Esophagus squamous epithelium (tissue), 5 donors: ENCODE measurements around the gene NISCH. TPM values are rescaled to one million over a fixed set of nuclear protein-coding genes. Genes with fewer than 3 reads are reported as not detected.

Experiments
- DNase-seq: peaks from one replicate; lab custom pipeline; 2025; lab: John Stamatoyannopoulos, UW
- H3K27ac ChIP-seq, 4 donors: fragments of 200-600 bp; sonication (generic); one replicate each; pipeline ENCODE4 v1.5.1; 2016 to 2019; ENCODE audit warnings: mild to moderate bottlenecking in 1 of 4
- H3K27me3 ChIP-seq, 4 donors: fragments of 200-600 bp; sonication (generic); 1 replicate in 3 of 4; 2 replicates in 1 of 4; pipeline versions ENCODE4 v1.5.1 to v1.6.0; 2017 to 2021; ENCODE audit warnings: antibody characterized with exemption in 1 of 4
- H3K36me3 ChIP-seq, 3 donors: fragments of 200-600 bp; sonication (generic); one replicate each; pipeline ENCODE4 v1.5.1; 2016 to 2019
- H3K4me1 ChIP-seq, 3 donors: fragments of 200-600 bp; sonication (generic); one replicate each; pipeline ENCODE4 v1.5.1; 2017 to 2019
- H3K4me3 ChIP-seq, 4 donors: fragments of 200-600 bp; sonication (generic); 1 replicate in 3 of 4; 2 replicates in 1 of 4; pipeline ENCODE4 v1.5.1; 2016 to 2019; ENCODE audit warnings: mild to moderate bottlenecking in 2 of 4, moderate library complexity in 1 of 4
- H3K9me3 ChIP-seq, 3 donors: fragments of 200-600 bp; sonication (generic); one replicate each; pipeline ENCODE4 v1.5.1; 2016 to 2019
- POLR2A ChIP-seq, 4 donors: fragments of 450-650 bp; IDR thresholded peaks; one replicate each; pipeline ENCODE4 v1.6.1; 2017; ENCODE audit warnings: antibody characterized with exemption in 4 of 4, mild to moderate bottlenecking in 4 of 4, moderate library complexity in 3 of 4
- WGBS, 2 donors: methylation state at CpG; one replicate each; pipeline ENCODE4 v1.1.5; 2018; 5-methylcytosine and 5-hydroxymethylcytosine counted together
- intact Hi-C: fragments of 100-400 bp; cut with DNase I; formaldehyde crosslinking; loops from one replicate; pipeline ENCODE4 v1.15.0; 2022
- total RNA-seq, 4 donors: library from RNA; depleted of rRNA; stranded (reverse); fragments of >200 nt; gene quantifications; one replicate each; pipeline ENCODE4 v1.1.0, GENCODE V29; 2016
- TF ChIP-seq, protein P1 (sequence below), 6 experiments: fragments of 450-650 bp in 4 of 6; fragments of 200-600 bp in 2 of 6; sonication (generic) in 2 of 6; IDR thresholded peaks; one replicate each; pipeline ENCODE4 v1.5.1; 2016 to 2019; ENCODE audit warnings: antibody characterized with exemption in 6 of 6, mild to moderate bottlenecking in 4 of 6, moderate library complexity in 4 of 6
- donor health status: DM: yes; HTN: yes; CAD: no.

The NISCH gene
- total RNA-seq, 4 donors from 2014 or later = 33.6 to 82.2 (median 40.6) TPM

DNA sequence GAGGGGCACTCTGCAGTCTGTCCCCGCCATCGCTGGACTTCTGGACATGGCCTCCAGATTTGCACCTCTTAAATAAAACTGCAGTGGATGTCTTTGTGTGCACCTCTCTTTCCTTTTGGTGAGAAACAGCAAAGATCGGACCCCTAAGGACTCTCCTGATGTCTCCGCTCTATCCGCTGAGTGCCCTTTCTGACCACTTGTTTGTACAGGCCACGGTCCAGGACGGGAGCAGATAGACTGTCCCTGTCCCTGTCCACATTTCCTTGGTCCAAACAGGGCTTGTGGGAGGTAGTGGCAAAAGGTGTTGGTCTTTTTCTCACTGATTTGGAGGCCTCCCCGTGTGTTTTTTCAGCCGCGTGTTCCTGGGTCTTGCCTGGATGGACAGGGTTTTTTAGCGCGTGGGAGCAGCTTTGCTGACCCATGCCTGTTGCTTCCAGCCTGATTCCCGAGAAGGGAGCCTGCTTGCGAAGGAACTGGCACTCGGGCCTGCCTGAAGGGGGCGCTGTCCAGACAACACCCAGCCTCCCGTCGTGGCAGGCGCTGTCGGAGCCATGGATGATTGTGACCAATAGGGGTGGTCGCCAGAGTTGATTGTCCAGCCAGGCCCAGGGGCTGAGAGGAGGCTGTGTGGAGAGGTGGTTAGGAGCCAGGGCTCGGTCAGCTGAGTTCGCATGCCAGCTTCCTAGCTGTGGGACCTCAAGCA lies 26.6 kb downstream of the NISCH start:
- no peaks in the 10 kb centered on the region for H3K27me3 ChIP-seq
- H3K4me1 ChIP-seq = peaks cover 23 to 46% (median 29%) of the 10 kb centered on the region in 3 donors
- H3K36me3 ChIP-seq = peaks cover 41 to 84% (median 59%) of the 10 kb centered on the region in 3 donors
- no peak for DNase-seq
- H3K4me3 ChIP-seq = no peak overlapping the region
- intact Hi-C loops = loop anchor here (5.0 kb wide), 1 partner anchor 50 kb away; the partner anchor contains the start of gene NT5DC2
- WGBS, 2 donors = 83 to 97% methylated on average over 8 to 16 of the region's 23 CpGs
- H3K27ac ChIP-seq = peak overlapping the region in 2 of 4 donors; percentile 74 to 86
- H3K9me3 ChIP-seq = no peaks in the 10 kb centered on the region
- TF ChIP-seq POLR2A (IDR thresholded peaks at IDR 0.05) = no peak
- TF ChIP-seq, protein P1, sequence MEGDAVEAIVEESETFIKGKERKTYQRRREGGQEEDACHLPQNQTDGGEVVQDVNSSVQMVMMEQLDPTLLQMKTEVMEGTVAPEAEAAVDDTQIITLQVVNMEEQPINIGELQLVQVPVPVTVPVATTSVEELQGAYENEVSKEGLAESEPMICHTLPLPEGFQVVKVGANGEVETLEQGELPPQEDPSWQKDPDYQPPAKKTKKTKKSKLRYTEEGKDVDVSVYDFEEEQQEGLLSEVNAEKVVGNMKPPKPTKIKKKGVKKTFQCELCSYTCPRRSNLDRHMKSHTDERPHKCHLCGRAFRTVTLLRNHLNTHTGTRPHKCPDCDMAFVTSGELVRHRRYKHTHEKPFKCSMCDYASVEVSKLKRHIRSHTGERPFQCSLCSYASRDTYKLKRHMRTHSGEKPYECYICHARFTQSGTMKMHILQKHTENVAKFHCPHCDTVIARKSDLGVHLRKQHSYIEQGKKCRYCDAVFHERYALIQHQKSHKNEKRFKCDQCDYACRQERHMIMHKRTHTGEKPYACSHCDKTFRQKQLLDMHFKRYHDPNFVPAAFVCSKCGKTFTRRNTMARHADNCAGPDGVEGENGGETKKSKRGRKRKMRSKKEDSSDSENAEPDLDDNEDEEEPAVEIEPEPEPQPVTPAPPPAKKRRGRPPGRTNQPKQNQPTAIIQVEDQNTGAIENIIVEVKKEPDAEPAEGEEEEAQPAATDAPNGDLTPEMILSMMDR (IDR thresholded peaks at IDR 0.05) = peak in 3 of 6 experiments; percentile 22 to 38 (median 36)

DNA sequence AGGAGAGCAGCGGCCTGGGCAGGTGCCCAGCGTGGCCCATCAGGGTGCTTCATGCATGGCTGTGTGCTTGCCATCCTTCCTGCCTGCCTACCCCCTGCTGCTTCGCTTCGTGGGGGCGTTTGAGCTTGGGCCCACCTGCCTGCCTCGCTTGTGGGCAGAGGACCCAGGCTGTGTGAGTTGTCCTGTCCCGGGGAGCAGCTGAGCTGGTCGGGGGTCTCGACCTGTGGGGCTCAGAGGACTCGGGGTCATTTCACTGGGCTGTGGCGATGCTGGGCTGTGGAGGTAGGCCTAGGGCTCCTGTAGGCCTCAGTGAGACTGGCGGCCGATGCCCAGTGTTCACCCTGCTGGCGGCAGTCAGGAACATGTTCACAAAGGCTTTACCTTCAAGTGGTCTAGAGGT lies 27.7 kb downstream of the NISCH start:
- WGBS, 2 donors = 70 to 72% methylated on average over 2 to 9 of the region's 14 CpGs
- Histone ChIP-seq H3K4me1 (peaks cover 23 to 46% (median 29%) of the 10 kb centered on the region in 3 donors), H3K27ac (peak overlapping the region; percentile 58 to 86 (median 72)), H3K4me3 (no peak overlapping the region), H3K9me3 (no peaks in the 10 kb centered on the region), H3K36me3 (peaks cover 46 to 84% (median 59%) of the 10 kb centered on the region in 3 donors), H3K27me3 (no peaks in the 10 kb centered on the region)
- intact Hi-C loops = loop anchor here (5.0 kb wide), 1 partner anchor 49 kb away; the partner anchor contains the start of gene NT5DC2
- no peak for DNase-seq
- TF ChIP-seq, protein P1 (IDR thresholded peaks at IDR 0.05) = no peak
- no peak for TF ChIP-seq POLR2A (IDR thresholded peaks at IDR 0.05)

DNA sequence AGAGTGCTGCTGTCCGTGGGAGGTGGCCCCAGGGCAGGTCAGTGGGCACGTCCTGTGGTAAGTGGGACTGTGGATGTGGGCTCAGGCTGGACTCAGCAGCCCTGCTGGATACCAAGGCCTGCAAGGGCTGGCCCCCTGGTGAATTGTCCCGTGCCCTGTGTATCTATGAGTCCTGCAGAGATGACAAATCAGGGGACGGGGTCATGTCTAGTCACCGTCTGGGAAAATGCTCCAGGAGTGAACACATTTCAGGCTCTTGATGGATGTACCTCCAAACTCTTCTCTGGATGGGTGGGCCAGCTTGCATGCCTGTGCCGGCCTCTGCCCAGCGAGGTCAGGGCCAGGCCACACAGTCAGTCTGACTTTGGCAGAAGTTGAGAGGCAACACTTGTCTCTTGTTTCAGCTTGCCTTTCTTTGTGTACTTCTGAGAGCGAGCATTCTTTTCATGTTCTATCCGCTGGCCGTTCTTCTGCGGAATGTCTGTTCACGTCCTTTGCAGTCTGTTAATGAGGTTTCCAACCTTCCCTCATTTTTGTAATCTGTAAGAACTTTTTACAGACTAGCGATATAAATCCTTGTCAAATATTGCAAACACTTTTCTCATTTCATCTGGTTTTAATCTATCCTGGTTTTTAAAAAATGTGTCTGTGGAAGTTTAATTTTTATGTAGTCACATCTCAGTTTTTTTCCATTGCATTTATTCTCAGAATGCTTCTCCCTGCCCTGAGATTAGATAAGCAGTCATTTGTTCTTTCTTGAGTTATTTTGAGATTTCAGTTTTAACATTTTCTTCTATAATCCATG lies 28.4 kb downstream of the NISCH start:
- TF ChIP-seq, protein P1 (IDR thresholded peaks at IDR 0.05) = no peak
- no peak for TF ChIP-seq POLR2A (IDR thresholded peaks at IDR 0.05)
- DNase-seq = no peak

DNA sequence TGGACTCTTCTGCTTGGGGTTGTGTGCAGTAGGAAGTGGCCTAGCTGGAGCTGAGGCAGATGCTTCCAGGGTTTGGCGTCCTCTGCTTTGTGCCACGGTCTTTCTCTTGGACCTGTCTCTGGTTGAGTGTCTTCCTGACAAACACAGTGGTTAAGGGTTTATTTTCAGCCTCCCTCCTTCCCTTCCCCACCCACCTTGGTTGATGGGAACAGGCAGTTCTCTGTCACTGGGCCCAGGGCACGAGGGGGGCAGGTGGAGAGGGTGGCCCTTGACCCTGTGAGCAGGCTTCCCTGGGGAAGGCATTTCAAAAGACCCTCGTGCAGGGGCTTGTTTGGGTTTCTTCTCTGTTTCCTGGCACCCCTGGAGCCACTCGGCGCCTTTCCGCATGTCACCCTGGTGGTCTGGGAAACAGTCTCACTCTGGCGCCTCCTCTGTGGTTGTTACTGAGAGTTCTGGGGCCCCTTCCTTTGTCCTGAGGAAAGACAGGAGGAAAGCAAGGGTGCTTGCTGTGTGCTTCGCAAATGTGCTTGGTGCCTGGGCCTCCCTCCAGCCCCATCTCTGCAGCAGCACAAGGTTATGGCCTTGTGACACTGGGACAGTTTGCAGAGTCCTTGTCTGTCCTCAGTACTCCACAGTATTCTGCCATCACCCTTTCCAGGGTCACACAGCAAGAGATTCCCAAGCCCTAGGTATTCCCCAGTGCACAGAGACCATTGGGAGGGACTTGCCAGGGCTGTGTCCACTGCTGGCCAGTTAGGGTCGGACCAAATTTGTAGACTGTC lies 29.5 kb downstream of the NISCH start:
- no peaks in the 10 kb centered on the region for H3K27me3 ChIP-seq
- H3K4me1 ChIP-seq = peaks cover 23 to 60% (median 35%) of the 10 kb centered on the region in 3 donors
- no peak overlapping the region for H3K4me3 ChIP-seq
- intact Hi-C loops = loop anchor here (5.0 kb wide), 1 partner anchor 47 kb away; the partner anchor contains the start of gene NT5DC2
- 47 to 57% methylated on average over 5 to 6 of the region's 10 CpGs for WGBS, 2 donors
- DNase-seq = no peak
- TF ChIP-seq POLR2A (IDR thresholded peaks at IDR 0.05) = no peak
- TF ChIP-seq, protein P1 (IDR thresholded peaks at IDR 0.05) = no peak
- no peaks in the 10 kb centered on the region for H3K9me3 ChIP-seq
- H3K27ac ChIP-seq = peak overlapping the region; percentile 58 to 86 (median 79)
- H3K36me3 ChIP-seq = peaks cover 49 to 84% (median 59%) of the 10 kb centered on the region in 3 donors

More for the DNA sequence above, 28.4 kb downstream of the NISCH start:
- intact Hi-C loops = loop anchor here (5.0 kb wide), 1 partner anchor 49 kb away; the partner anchor contains the start of gene NT5DC2
- H3K36me3 ChIP-seq = peaks cover 47 to 84% (median 59%) of the 10 kb centered on the region in 3 donors
- 29 to 46% methylated on average over 7 to 9 of the region's 13 CpGs for WGBS, 2 donors
- no peak overlapping the region for H3K4me3 ChIP-seq
- H3K9me3 ChIP-seq = no peaks in the 10 kb centered on the region
- H3K4me1 ChIP-seq = peaks cover 23 to 49% (median 29%) of the 10 kb centered on the region in 3 donors
- no peaks in the 10 kb centered on the region for H3K27me3 ChIP-seq
- peak overlapping the region; percentile 58 to 86 (median 79) for H3K27ac ChIP-seq
